ENCODE data around the gene SETD9.

The SETD9 gene

DNA sequence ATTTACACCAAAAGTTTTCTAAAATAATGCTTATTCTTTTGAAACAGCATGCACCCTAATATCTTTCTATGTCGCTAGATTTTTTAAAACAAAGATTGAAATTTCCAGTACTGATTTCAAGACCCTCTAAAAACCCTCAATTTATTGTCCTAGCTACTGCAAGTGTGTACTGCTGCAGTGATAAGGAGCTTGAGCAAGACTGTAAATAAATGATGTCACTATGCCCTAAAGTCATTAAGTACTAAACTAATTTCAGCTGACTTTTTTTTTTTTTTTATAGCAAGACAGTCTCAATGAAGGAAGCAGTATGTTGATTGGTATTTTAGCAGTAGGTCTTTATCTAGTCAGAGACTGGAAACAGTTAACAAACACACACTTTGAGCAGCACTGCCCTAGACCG lies 54.8 kb downstream of the SETD9 start:
- no peak for DNase-seq (ENCODE audit: low read depth)
- TF ChIP-seq CTCF (IDR thresholded peaks at IDR 0.05; ENCODE audit: low read depth, low read length, missing control alignments): no peak
- H3K4me3 ChIP-seq (ENCODE audit: low read depth, low read length): no peak overlapping the region

All from GM12864 (cell line).